ENCODE data around the gene PRDM15. TPM values are rescaled to one million over a fixed set of nuclear protein-coding genes. Genes with fewer than 3 reads are reported as not detected.

PRDM15 gene
- total and polyA plus RNA-seq, 2 donors (not counting 3 experiments of a cell fraction or from before 2014, with no cell fraction given), result 11.8 to 12.9 TPM

- Histone ChIP-seq H3K9me1 (replicated peaks; ENCODE audit: control insufficient read depth, extremely low read depth, insufficient read depth, low read length) (no peaks in the 10 kb centered on the region), H3K4me1 (ENCODE audit: control insufficient read depth, extremely low read depth, insufficient read depth, low read length) (no peaks in the 10 kb centered on the region), H3K9ac (replicated peaks; ENCODE audit: extremely low read depth, insufficient read depth, low read length) (no peak overlapping the region), H3K27ac (ENCODE audit: insufficient read depth, low read depth, low read length) (no peak overlapping the region), H2AFZ (ENCODE audit: low read depth, low read length) (no peak overlapping the region), H3K4me2 (ENCODE audit: insufficient read depth, low read length) (no peak overlapping the region), H4K20me1 (replicated peaks; ENCODE audit: control insufficient read depth, extremely low read depth, insufficient read depth, low read length) (no peaks in the 10 kb centered on the region), H3K9me3 (replicated peaks; ENCODE audit: control insufficient read depth, insufficient read depth, low read length) (no peaks in the 10 kb centered on the region), H3K36me3 (ENCODE audit: control insufficient read depth in 2 of 2, extremely low read depth in 1 of 2, insufficient read depth in 2 of 2, low read length in 2 of 2) (no peaks in the 10 kb centered on the region), H3K4me3 (replicated peaks in 1 of 3; ENCODE audit: insufficient read depth in 1 of 3, low read depth in 1 of 3, low read length in 3 of 3) (no peak overlapping the region), H3K27me3 (ENCODE audit: control insufficient read depth in 2 of 2, insufficient read depth in 2 of 2, low read length in 2 of 2) (no peaks in the 10 kb centered on the region), H3K79me2 (ENCODE audit: control insufficient read depth, insufficient read depth, low read length) (no peaks in the 10 kb centered on the region)
- dilution Hi-C loops (cut with MboI; ENCODE audit: extremely low pct_ligation_motif_present, low sequenced_read_pairs), result no loop called here
- BruUV-seq (replicated peaks), result no TSS peak
- ChIA-PET POLR2A (no interaction called here), CTCF (interaction anchor here (0.9 kb wide), 1 partner anchor 16 kb away, joined by 3 read pairs; no protein-coding TSS in a partner anchor)
- FAIRE-seq (no peak), DNase-seq (ENCODE audit: low read depth, low spot score) (no peak)
- intact Hi-C loops (cut with micrococcal nuclease), result no loop called here
- no peak for TF ChIP-seq FOS (IDR thresholded peaks at IDR 0.05; ENCODE audit: borderline replicate concordance, insufficient read depth, low read length)
- TF ChIP-seq MAX (IDR thresholded peaks at IDR 0.05; ENCODE audit: insufficient read depth, insufficient read length), result no peak
- TF ChIP-seq JUN (IDR thresholded peaks at IDR 0.05; ENCODE audit: borderline replicate concordance, insufficient read depth, insufficient read length, low read depth), result no peak
- no peak for TF ChIP-seq POLR2A (IDR thresholded peaks at IDR 0.05; ENCODE audit: low read depth, low read length)
- no peak for TF ChIP-seq CTCF (IDR thresholded peaks at IDR 0.05; ENCODE audit: extremely low read depth in 1 of 2, insufficient read depth in 1 of 2, low read depth in 1 of 2, low read length in 2 of 2)
- no peak for TF ChIP-seq MYC (IDR thresholded peaks at IDR 0.05; ENCODE audit: low read depth, low read length)
- TF ChIP-seq GATA2 (IDR thresholded peaks at IDR 0.05; ENCODE audit: insufficient read depth, insufficient read length, low read depth, low read length), result no peak
- no peak for TF ChIP-seq EZH2 (IDR thresholded peaks at IDR 0.05; ENCODE audit: borderline replicate concordance, low read depth, low read length, severe bottlenecking)
- TF ChIP-seq POLR2AphosphoS5 (IDR thresholded peaks at IDR 0.05; ENCODE audit: insufficient read depth, low read depth, low read length), result no peak
Observed at GRCh38 chr21:41795726-41796125, 83.4 kb downstream of the PRDM15 start.
